Cerebellar cortex (tissue), 1 donor: Measurements from ENCODE around the gene KIRREL1.
"Not testable (repeated sequence)": the region's sequence is repeated elsewhere in the genome, so short reads cannot be mapped to it uniquely, and the experiment has no call there.

ENCODE experiments used
- DNase-seq: peaks from one replicate; pipeline ENCODE4 v3.0.0-alpha.2; 2015; ENCODE audit warnings: low spot score

KIRREL1 gene

DNA sequence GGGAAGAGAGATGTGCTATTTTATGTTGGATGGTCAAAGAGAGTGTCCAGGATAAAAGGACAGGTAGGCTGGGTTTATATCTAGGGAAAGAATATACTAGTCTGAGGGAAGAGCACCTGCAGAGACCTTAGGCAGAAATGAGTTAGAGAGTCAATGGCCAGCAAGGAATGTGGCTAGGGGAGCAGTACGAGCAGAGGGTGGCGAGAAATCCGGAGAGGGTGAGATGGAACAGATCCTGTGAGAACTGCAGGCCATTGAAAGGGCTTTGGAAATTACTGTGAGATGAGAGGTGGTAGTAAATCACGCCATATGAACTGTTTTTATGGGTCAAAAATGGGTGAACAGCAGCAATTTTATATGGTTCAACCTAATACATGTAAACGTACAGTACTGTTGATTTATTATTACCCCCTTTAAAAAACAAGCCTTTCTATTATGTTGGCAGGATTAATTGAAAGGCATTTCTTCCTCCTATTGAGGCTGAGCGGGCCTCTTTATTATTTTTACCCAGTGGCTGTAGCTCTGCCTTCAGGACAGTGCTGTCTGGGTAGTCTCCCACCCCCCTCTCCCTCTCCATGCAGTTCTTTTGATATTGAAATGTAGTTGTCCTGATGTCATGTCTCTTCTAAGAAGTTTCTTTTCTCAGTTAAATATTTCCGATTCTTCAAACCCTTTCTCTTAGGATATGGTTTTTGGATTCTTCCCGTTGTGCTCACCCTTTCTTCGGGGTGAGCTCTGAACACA, 112.1 kb downstream of the KIRREL1 start:
- no peak for DNase-seq

DNA sequence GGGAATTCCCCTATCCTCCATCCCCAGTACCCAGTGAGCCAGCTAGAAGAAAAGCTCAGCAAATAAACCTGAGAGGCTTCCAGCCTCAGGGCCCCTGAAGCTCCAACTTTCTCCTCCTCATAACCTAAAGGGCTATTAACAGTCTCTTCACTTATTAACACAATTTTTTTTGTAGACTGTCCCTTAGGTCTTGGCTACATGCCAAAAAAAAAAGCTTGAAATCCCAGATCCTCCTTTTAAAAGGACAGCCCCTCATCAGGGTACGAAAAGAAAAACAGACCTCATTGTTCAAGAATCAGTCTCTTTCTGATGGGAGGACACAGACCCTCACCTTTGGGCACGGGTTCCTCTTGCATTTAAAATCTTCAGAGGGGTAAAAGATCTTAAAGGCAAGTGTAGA, 114.5 kb downstream of the KIRREL1 start:
- no peak for DNase-seq

DNA sequence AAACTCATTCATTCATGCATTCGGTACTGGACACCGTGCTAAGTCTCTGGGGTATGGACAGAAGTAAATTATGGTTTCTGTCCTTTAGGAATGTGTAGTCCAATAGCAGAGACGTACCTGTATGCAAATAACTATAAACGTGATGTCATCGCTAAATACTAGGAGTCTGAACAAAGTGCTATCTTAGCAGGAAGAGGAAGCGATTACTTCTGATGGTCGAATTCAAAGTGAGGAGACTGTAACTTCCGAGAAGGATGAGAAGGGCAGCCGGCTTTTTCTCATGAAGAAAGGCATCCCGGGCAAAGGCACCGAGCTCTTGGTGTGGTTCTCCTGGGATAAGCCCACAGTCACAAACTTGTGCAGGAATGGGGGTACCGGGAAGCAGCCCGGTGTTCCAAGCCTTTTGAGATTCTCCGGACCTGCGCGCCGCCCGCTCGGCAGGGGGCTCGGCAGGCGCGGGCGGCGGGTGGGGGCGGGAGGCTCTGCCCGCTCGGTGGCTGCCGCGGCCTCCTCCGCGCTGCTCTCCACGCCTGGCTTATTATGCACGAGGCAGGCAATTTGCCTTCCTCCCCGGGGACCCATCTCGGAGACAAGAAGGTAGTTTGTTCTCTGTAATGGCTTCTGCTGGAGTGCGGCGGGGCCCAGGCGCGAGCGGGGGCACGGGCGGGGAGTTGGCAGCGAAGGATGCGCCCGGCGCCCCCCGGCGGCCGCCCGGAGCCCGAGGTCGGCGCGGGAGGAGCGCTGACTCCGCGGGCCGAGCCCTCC, 119.7 kb downstream of the KIRREL1 start:
- DNase-seq: no peak

DNA sequence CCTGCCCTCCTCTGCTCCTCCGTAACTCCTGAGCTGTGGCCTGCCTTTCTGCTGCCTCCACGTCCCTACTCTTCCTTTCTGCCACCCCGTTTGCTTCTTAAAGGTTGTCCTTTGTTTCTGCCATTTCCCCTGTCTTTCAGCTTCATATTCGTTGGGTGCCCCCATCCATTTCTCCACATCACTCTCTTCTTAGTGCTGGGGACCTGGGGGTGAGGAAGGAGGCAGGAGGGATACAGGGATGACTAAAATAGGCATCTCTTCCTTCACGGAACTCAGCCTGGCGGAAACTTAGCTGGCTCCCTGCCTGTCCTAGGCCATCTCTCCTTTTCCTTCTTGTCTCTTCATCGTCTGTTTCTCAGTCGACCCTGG, 120.3 kb downstream of the KIRREL1 start:
- no peak for DNase-seq

DNA sequence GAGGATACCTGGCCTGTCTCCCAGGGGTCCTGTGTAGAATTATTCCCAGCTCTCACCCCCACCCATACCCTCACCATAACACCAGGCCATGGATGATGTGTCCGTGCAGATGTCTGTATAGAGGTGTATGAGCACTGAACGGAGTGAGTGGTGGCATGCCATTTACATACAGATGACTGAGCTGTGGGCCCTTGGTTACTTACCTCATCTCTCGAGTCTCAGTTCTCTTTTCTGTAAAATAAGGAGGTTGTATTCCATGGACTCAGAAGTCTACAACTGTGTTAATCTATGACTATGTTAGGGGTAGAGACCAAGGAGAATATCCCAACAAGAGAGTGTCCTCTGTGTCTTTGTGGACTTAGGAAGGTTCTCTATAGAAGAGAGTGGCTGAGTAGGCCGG, 121.7 kb downstream of the KIRREL1 start:
- DNase-seq: no peak

- DNase-seq: no peak
These were observed 123.1 kb downstream of the KIRREL1 start for GRCh38 chr1:158116311-158117167.

GRCh38 chr1:158117854-158118704, 124.6 kb downstream of the KIRREL1 start:
- DNase-seq: peak; percentile 40

GRCh38 chr1:158118713-158119402, 125.4 kb downstream of the KIRREL1 start:
- no peak for DNase-seq

- no peak for DNase-seq
These were observed 126.7 kb downstream of the KIRREL1 start for GRCh38 chr1:158119976-158120653.

- peak; percentile 55 for DNase-seq
These were observed 128.3 kb downstream of the KIRREL1 start for GRCh38 chr1:158121604-158122254.

GRCh38 chr1:158122833-158123388, 129.5 kb downstream of the KIRREL1 start:
- DNase-seq: no peak

GRCh38 chr1:158124034-158124433, 130.6 kb downstream of the KIRREL1 start:
- no peak for DNase-seq

DNA sequence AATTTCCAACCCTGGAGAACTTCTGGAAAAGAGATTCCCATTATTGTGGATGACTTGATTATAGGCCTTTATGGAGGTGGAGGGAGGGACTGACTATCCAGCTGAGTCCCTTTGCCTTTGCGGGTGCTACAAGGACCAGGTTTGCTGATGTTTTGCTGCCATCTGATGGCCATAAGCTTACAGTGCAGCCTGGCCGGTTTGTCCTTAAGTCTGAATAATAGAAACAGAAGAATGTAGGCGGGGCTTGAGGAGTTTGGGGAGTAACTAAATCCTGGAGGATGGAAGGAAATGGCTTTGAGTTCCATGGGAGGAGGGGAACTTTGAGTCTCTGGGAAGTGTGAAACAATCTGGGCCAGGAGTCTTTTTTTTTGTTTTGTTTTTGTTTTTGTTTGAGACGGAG, 131.6 kb downstream of the KIRREL1 start:
- peak; percentile 82 for DNase-seq

- no peak for DNase-seq
These were observed 133.0 kb downstream of the KIRREL1 start for GRCh38 chr1:158126425-158126824.

- not testable (repeated sequence) for DNase-seq
These were observed 135.1 kb downstream of the KIRREL1 start for GRCh38 chr1:158128531-158128930.

DNA sequence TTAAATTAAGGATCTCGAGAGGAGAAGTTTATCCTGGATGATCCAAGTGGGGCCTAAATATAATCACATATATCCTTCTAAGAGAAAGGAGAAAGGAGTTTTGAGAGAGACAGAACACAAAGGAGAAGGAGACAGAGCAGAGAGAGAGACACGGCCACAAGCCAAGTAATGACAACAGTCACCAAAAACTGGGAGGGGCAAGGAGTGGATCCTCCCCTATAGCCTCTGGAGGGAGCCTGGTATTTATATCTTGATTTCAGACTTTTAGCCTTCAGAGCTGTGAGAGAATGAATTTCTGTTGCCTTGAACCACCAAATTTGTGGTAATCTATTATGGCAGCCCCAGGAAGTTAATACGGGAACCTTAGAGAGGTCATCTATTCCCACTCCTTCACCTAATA, 137.8 kb downstream of the KIRREL1 start:
- DNase-seq: no peak

GRCh38 chr1:158140764-158141192, 147.3 kb downstream of the KIRREL1 start:
- no peak for DNase-seq

DNA sequence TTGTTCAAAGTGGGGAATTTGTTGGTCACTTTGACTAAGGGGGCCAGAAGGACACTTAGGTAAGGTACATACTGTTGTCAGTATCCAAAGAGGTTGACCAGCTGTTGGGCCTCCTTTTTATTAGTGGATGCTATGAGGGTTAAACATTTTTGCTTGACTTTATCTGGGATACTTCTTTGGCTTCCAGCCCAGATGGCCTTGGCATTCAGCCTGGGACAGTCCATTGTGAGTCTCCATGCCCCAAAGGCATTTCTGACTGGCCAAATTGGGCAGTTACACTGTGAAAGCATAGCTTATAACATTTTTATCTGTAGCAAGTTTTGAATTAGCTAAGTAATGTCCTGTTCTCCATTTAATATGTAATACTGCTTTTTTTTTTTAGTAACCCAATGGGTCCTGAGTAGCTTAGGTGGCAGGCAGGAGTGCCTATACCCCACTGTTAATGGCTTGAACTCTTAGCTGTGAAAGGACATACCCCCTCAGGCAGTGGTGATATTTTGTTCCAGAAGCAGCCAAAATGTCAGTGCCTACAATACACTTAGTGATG, 151.8 kb downstream of the KIRREL1 start:
- DNase-seq: peak; percentile 5

DNA sequence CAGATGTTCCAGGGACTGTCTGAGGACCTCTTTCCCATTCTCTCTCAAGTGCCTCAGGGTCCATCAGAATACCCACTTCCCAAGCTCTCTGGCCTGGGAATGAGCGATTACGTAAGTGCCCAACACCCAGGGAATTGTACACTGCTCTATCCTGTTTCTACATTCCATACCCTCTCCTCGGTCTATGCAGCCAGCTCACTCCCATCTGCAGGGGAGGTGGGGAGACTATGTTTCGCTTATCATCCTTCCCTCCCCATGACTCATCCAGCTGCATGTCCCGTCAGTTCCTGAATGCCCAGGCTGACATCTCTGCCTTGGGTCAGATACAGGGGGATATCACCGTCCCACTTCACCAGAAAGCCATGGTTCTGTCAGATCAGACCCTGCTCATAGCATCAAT, 152.7 kb downstream of the KIRREL1 start:
- no peak for DNase-seq
